Panc1 (cell line): ENCODE results near the gene ORM2. TPM values are rescaled to one million over a fixed set of nuclear protein-coding genes. Genes with fewer than 3 reads are reported as not detected.

Experiments
- ATAC-seq: fragments of 200-7000 bp; cut with Tn5 transposase; 2 replicates; pipeline ENCODE4 v1.9.1; 2020; ENCODE audit warnings: mild to moderate bottlenecking, moderate library complexity
- BruUV-seq: library from RNA; stranded (reverse); fragments of 400-500 nt; replicated peaks from 2 replicates; lab custom pipeline; 2021; lab: Mats Ljungman, UMichigan
- CTCF ChIA-PET: fragments of 300-600 bp; sonication (Branson Sonifier 250); formaldehyde crosslinking; loops from one replicate; lab custom pipeline; 2022; ENCODE audit warnings: antibody characterized with exemption; lab: Charles Lee
- POLR2A ChIA-PET: fragments of 300-600 bp; sonication (Branson Sonifier 250); formaldehyde crosslinking; loops from one replicate; lab custom pipeline; 2022; ENCODE audit warnings: antibody characterized with exemption; lab: Charles Lee
- DNase-seq: peaks from one replicate; pipeline ENCODE4 v3.0.0-alpha.2; 2010; ENCODE audit warnings: low read depth, low spot score
- H3K27ac ChIP-seq: 2 replicates; pipeline ENCODE4 v1.5.1; 2011; ENCODE audit warnings: mild to moderate bottlenecking, low read length, inconsistent platforms
- H3K27me3 ChIP-seq: fragments of 200-500 bp; sonication (Bioruptor generic); 2 replicates; pipeline ENCODE4 v1.6.0; 2014; ENCODE audit warnings: low read length, inconsistent platforms; ENCODE audit not compliant: control insufficient read depth, insufficient read depth
- H3K36me3 ChIP-seq: fragments of 200-500 bp; sonication (Bioruptor generic); 2 replicates; pipeline ENCODE4 v1.5.1; 2014; ENCODE audit warnings: inconsistent platforms, mild to moderate bottlenecking, low read length, moderate library complexity; ENCODE audit not compliant: control insufficient read depth, insufficient read depth
- H3K4me1 ChIP-seq: 2 replicates; pipeline ENCODE4 v1.5.1; 2011; ENCODE audit warnings: inconsistent platforms, mild to moderate bottlenecking, low read length, moderate library complexity; ENCODE audit not compliant: control insufficient read depth, insufficient read depth
- H3K4me3 ChIP-seq, 2 experiments: 2 replicates each; pipeline ENCODE4 v1.5.1; 2011 to 2012; ENCODE audit warnings: low read depth in 2 of 2, low read length in 2 of 2, mild to moderate bottlenecking in 2 of 2, inconsistent platforms in 1 of 2, moderate library complexity in 1 of 2
- H3K9me3 ChIP-seq: fragments of 200-500 bp; sonication (Bioruptor generic); 2 replicates; pipeline ENCODE4 v1.5.1; 2014; ENCODE audit warnings: low read depth, mild to moderate bottlenecking, inconsistent platforms, low read length, moderate library complexity; ENCODE audit not compliant: control insufficient read depth, insufficient read depth
- POLR2AphosphoS5 ChIP-seq: IDR thresholded peaks from 2 replicates; pipeline ENCODE4 v1.6.1; 2012; ENCODE audit warnings: mild to moderate bottlenecking, low read depth, low read length, moderate library complexity
- REST ChIP-seq, 2 experiments: IDR thresholded peaks; 2 replicates each; pipeline ENCODE4 v1.6.1; 2011 to 2012; ENCODE audit warnings: low read depth in 2 of 2, control low read depth in 1 of 2, low read length in 1 of 2, mild to moderate bottlenecking in 1 of 2, moderate library complexity in 1 of 2; ENCODE audit not compliant: insufficient read depth in 1 of 2
- SIN3A ChIP-seq: IDR thresholded peaks from 2 replicates; pipeline ENCODE4 v1.6.1; 2012; ENCODE audit warnings: low read depth, mild to moderate bottlenecking, low read length, moderate library complexity, borderline replicate concordance; ENCODE audit not compliant: insufficient read depth
- TCF7L2 ChIP-seq: IDR thresholded peaks from 2 replicates; pipeline ENCODE4 v1.6.1; 2011; ENCODE audit warnings: mild to moderate bottlenecking, low read depth, low read length, inconsistent platforms
- in situ Hi-C: cut with HindIII; loops from 2 replicates; pipeline ENCODE4 v1.10.0; 2016; ENCODE audit warnings: low sequenced_read_pairs, low pct_unique_long_range_greater_than_20kb
- intact Hi-C: fragments of 100-400 bp; cut with micrococcal nuclease; formaldehyde crosslinking; loops from one replicate; pipeline ENCODE4 v1.10.0; 2022; ENCODE audit not compliant: unreplicated experiment
- total RNA-seq: library from RNA; stranded (reverse); gene quantifications from one replicate; pipeline ENCODE4 v1.2.1, GENCODE V29; 2021; ENCODE audit not compliant: unreplicated experiment
- TF ChIP-seq, protein P1 (sequence below): fragments of 450-650 bp; IDR thresholded peaks from 2 replicates; pipeline ENCODE4 v1.5.1; 2017; ENCODE audit warnings: mild to moderate bottlenecking

The ORM2 gene
- total RNA-seq, 1 experiment from 2014 or later, result 0.77 TPM

DNA sequence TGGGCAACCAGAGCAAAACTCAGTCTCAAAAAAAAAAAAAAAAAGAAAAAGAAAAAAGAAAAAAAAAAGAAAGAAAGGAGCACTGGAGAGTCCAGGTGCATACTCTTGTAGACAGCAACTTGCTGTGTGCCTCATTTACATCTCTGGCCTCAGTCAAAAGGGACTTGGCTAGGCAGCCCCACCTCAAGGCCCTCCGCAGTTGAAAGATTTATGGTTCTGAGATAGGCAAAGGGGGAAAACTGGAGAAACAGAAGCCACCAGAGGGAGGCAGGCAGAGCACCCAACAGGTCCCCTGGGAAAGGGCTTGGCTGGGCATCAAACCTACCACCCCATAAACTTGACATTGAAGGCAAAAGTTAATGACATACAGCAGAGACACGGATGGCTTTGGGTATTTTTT is 6.1 kb downstream of the ORM2 start:
- Histone ChIP-seq H3K27ac (no peak overlapping the region), H3K4me3 (no peak overlapping the region), H3K36me3 (no peaks in the 10 kb centered on the region), H3K9me3 (no peaks in the 10 kb centered on the region), H3K27me3 (no peaks in the 10 kb centered on the region), H3K4me1 (no peaks in the 10 kb centered on the region)
- ChIA-PET CTCF (no interaction called here), POLR2A (no interaction called here)
- BruUV-seq, result no TSS peak
- ATAC-seq, result no peak
- no peak for TF ChIP-seq SIN3A
- no peak for TF ChIP-seq TCF7L2
- TF ChIP-seq REST (IDR thresholded peaks at IDR 0.05; ENCODE audit: insufficient read depth in 1 of 2, low read depth in 2 of 2, low read length in 1 of 2), result no peak
- TF ChIP-seq POLR2AphosphoS5, result no peak
- TF ChIP-seq, protein P1, sequence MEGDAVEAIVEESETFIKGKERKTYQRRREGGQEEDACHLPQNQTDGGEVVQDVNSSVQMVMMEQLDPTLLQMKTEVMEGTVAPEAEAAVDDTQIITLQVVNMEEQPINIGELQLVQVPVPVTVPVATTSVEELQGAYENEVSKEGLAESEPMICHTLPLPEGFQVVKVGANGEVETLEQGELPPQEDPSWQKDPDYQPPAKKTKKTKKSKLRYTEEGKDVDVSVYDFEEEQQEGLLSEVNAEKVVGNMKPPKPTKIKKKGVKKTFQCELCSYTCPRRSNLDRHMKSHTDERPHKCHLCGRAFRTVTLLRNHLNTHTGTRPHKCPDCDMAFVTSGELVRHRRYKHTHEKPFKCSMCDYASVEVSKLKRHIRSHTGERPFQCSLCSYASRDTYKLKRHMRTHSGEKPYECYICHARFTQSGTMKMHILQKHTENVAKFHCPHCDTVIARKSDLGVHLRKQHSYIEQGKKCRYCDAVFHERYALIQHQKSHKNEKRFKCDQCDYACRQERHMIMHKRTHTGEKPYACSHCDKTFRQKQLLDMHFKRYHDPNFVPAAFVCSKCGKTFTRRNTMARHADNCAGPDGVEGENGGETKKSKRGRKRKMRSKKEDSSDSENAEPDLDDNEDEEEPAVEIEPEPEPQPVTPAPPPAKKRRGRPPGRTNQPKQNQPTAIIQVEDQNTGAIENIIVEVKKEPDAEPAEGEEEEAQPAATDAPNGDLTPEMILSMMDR, result no peak
- intact Hi-C loops, result no loop called here
- in situ Hi-C loops, result no loop called here
- no peak for DNase-seq

DNA sequence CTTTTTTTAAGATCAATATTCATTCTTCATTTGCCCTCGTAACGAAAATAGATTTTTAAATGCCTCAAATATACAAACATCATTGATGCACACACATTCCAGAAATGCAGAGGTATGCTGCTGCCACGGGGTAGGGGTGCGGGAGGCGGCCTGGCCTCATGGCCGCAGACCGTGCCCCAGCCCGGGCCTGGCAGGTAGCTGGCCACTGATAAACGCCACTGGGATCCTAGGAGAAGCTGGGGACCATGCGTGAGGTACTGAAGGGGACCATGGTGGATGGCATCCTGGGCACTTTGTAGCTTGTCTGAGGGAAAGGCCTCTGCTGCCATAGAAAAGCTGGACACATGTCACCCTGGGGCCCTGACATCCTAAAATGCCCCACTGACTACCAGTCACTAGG is 6.5 kb downstream of the ORM2 start:
- H3K4me1 ChIP-seq, result no peaks in the 10 kb centered on the region
- no peaks in the 10 kb centered on the region for H3K27me3 ChIP-seq
- intact Hi-C loops (no loop called here), in situ Hi-C loops (no loop called here)
- CTCF ChIA-PET, result no interaction called here
- no peaks in the 10 kb centered on the region for H3K9me3 ChIP-seq
- POLR2A ChIA-PET, result no interaction called here
- DNase-seq (no peak), ATAC-seq (no peak)
- BruUV-seq, result no TSS peak
- H3K4me3 ChIP-seq, result no peak overlapping the region
- no peaks in the 10 kb centered on the region for H3K36me3 ChIP-seq
- TF ChIP-seq POLR2AphosphoS5 (no peak), REST (IDR thresholded peaks at IDR 0.05; ENCODE audit: insufficient read depth in 1 of 2, low read depth in 2 of 2, low read length in 1 of 2) (no peak), SIN3A (no peak), TCF7L2 (no peak)
- TF ChIP-seq, protein P1, result no peak
- no peak overlapping the region for H3K27ac ChIP-seq
